H9 (cell line): ENCODE measurements around the gene GPR107. TPM values are rescaled to one million over a fixed set of nuclear protein-coding genes. Genes with fewer than 3 reads are reported as not detected.

Experiments
- DNase-seq: peaks from one replicate; pipeline ENCODE4 v3.0.0-alpha.2; 2017
- H2AFZ ChIP-seq: one replicate; pipeline ENCODE4 v1.6.1; 2013; ENCODE audit warnings: mild to moderate bottlenecking, low read length, control low read depth, moderate library complexity
- H2AK5ac ChIP-seq: 2 replicates; pipeline ENCODE4 v1.6.1; 2013; ENCODE audit warnings: low read length, control low read depth, mixed read lengths; ENCODE audit not compliant: insufficient read length
- H2BK120ac ChIP-seq: one replicate; pipeline ENCODE4 v1.6.1; 2013; ENCODE audit warnings: low read depth, mild to moderate bottlenecking, low read length, control low read depth, inconsistent platforms; ENCODE audit not compliant: poor library complexity, severe bottlenecking
- H2BK12ac ChIP-seq: 2 replicates; pipeline ENCODE4 v1.6.1; 2013; ENCODE audit warnings: low read length, control low read depth, mixed read lengths, low read depth; ENCODE audit not compliant: insufficient read length
- H2BK15ac ChIP-seq: 2 replicates; pipeline ENCODE4 v1.6.1; 2013; ENCODE audit warnings: low read depth, low read length, control low read depth
- H2BK20ac ChIP-seq: one replicate; pipeline ENCODE4 v1.6.1; 2013; ENCODE audit warnings: low read depth, mild to moderate bottlenecking, low read length, control low read depth, inconsistent platforms; ENCODE audit not compliant: poor library complexity, severe bottlenecking
- H2BK5ac ChIP-seq: 2 replicates; pipeline ENCODE4 v1.6.1; 2013; ENCODE audit warnings: low read length, control low read depth, mixed read lengths; ENCODE audit not compliant: insufficient read length
- H3K14ac ChIP-seq: 2 replicates; pipeline ENCODE4 v1.6.1; 2013; ENCODE audit warnings: low read length, control low read depth; ENCODE audit not compliant: insufficient read depth
- H3K18ac ChIP-seq: 2 replicates; pipeline ENCODE4 v1.6.1; 2013; ENCODE audit warnings: low read depth, mild to moderate bottlenecking, mixed read lengths, low read length, control low read depth; ENCODE audit not compliant: insufficient read length
- H3K23ac ChIP-seq: 2 replicates; pipeline ENCODE4 v1.6.1; 2013; ENCODE audit warnings: low read length, control low read depth, mixed read lengths, low read depth; ENCODE audit not compliant: insufficient read length
- H3K23me2 ChIP-seq: 2 replicates; pipeline ENCODE4 v1.6.1; 2013; ENCODE audit warnings: low read depth, mild to moderate bottlenecking, mixed read lengths, low read length, control low read depth; ENCODE audit not compliant: insufficient read length, poor library complexity, severe bottlenecking
- H3K27ac ChIP-seq: 2 replicates; pipeline ENCODE4 v1.5.1; 2013; ENCODE audit warnings: low read length, control low read depth, mixed read lengths, low read depth; ENCODE audit not compliant: insufficient read length
- H3K27me3 ChIP-seq: 2 replicates; pipeline ENCODE4 v1.6.1; 2013; ENCODE audit warnings: low read length, control low read depth, inconsistent platforms; ENCODE audit not compliant: insufficient read depth
- H3K4ac ChIP-seq: 2 replicates; pipeline ENCODE4 v1.6.1; 2013; ENCODE audit warnings: low read depth, mild to moderate bottlenecking, control low read depth, inconsistent platforms, low read length, moderate library complexity
- H3K4me1 ChIP-seq: 2 replicates; pipeline ENCODE4 v1.6.1; 2013; ENCODE audit warnings: low read length, control low read depth, inconsistent platforms; ENCODE audit not compliant: insufficient read depth
- H3K4me2 ChIP-seq: 2 replicates; pipeline ENCODE4 v1.6.1; 2013; ENCODE audit warnings: low read length, control low read depth, mixed read lengths; ENCODE audit not compliant: insufficient read length, insufficient read depth
- H3K56ac ChIP-seq: 2 replicates; pipeline ENCODE4 v1.6.1; 2013; ENCODE audit warnings: low read depth, mild to moderate bottlenecking, mixed read lengths, low read length, control low read depth; ENCODE audit not compliant: insufficient read length
- H3K79me1 ChIP-seq: 2 replicates; pipeline ENCODE4 v1.6.1; 2013; ENCODE audit warnings: low read depth, mild to moderate bottlenecking, moderate library complexity, low read length, control low read depth, inconsistent platforms; ENCODE audit not compliant: insufficient read depth, poor library complexity, severe bottlenecking
- H3K79me2 ChIP-seq: 2 replicates; pipeline ENCODE4 v1.6.1; 2013; ENCODE audit warnings: low read length, control low read depth, inconsistent platforms; ENCODE audit not compliant: insufficient read depth
- H3K9ac ChIP-seq: 2 replicates; pipeline ENCODE4 v1.6.1; 2013; ENCODE audit warnings: low read length, control low read depth, mixed read lengths; ENCODE audit not compliant: insufficient read length; ENCODE audit errors: extremely low read depth
- H3K9me3 ChIP-seq: one replicate; pipeline ENCODE4 v1.6.1; 2013; ENCODE audit warnings: low read depth, low read length, inconsistent platforms; ENCODE audit not compliant: control insufficient read depth
- H3T11ph ChIP-seq: one replicate; pipeline ENCODE4 v1.6.1; 2013; ENCODE audit warnings: mild to moderate bottlenecking, low read length, control low read depth, inconsistent platforms
- H4K20me1 ChIP-seq: one replicate; pipeline ENCODE4 v1.6.1; 2013; ENCODE audit not compliant: control insufficient read depth, insufficient read length, insufficient read depth
- H4K5ac ChIP-seq: 2 replicates; pipeline ENCODE4 v1.6.1; 2013; ENCODE audit warnings: low read depth, mild to moderate bottlenecking, mixed read lengths, low read length, control low read depth; ENCODE audit not compliant: insufficient read length
- H4K8ac ChIP-seq: replicated peaks from 2 replicates; pipeline ENCODE4 v1.6.1; 2013; ENCODE audit warnings: low read length, control low read depth, mixed read lengths, low read depth; ENCODE audit not compliant: insufficient read length
- H4K91ac ChIP-seq: 2 replicates; pipeline ENCODE4 v1.6.1; 2013; ENCODE audit warnings: low read depth, mild to moderate bottlenecking, moderate library complexity, mixed read lengths, low read length, control low read depth; ENCODE audit not compliant: insufficient read length
- H3K27ac Mint-ChIP-seq, 3 experiments: 2 replicates in 2 of 3; 3 replicates in 1 of 3; pipeline ENCODE4 v1.8.0; 2020 to 2021; ENCODE audit warnings: mixed read lengths in 3 of 3, mild to moderate bottlenecking in 1 of 3, moderate library complexity in 1 of 3
- H3K27me3 Mint-ChIP-seq: 2 replicates; pipeline ENCODE4 v1.8.0; 2021; ENCODE audit warnings: low read depth, mild to moderate bottlenecking, moderate library complexity, mixed read lengths
- H3K36me3 Mint-ChIP-seq, 3 experiments: 2 replicates in 2 of 3; 3 replicates in 1 of 3; pipeline ENCODE4 v1.8.0; 2020 to 2021; ENCODE audit warnings: low read depth in 3 of 3, mixed read lengths in 3 of 3; ENCODE audit not compliant: insufficient read depth in 1 of 3
- H3K4me1 Mint-ChIP-seq, 2 experiments: 2 replicates each; pipeline ENCODE4 v1.8.0; 2020; ENCODE audit warnings: mixed read lengths in 2 of 2
- H3K4me3 Mint-ChIP-seq, 2 experiments: 2 replicates in 1 of 2; 3 replicates in 1 of 2; pipeline ENCODE4 v1.8.0; 2020 to 2021; ENCODE audit warnings: mild to moderate bottlenecking in 2 of 2, mixed read lengths in 2 of 2, moderate library complexity in 1 of 2
- H3K9me3 Mint-ChIP-seq, 2 experiments: 2 replicates in 1 of 2; 3 replicates in 1 of 2; pipeline ENCODE4 v1.8.0; 2020; ENCODE audit warnings: mild to moderate bottlenecking in 2 of 2, mixed read lengths in 2 of 2, moderate library complexity in 1 of 2
- WGBS: extraction: QIAGEN DNeasy Blood & Tissue Kit; methylation state at CpG from one replicate; pipeline ENCODE4 v1.1.7; 2013; ENCODE audit warnings: missing lambda C conversion rate, low lambda C conversion rate, mixed read lengths; ENCODE audit not compliant: insufficient read length; ENCODE audit errors: extremely low coverage; 5-methylcytosine and 5-hydroxymethylcytosine counted together
- total RNA-seq: library from RNA; stranded (reverse); gene quantifications from 2 replicates; pipeline ENCODE4 v1.2.1, GENCODE V29; 2021
- TF ChIP-seq, protein P1 (sequence below): fragments of 200-600 bp; sonication (generic); conservative IDR thresholded peaks from 3 replicates; pipeline ENCODE4 v1.8.0; 2021; ENCODE audit warnings: antibody characterized with exemption, mild to moderate bottlenecking

The GPR107 gene
- total RNA-seq, 1 experiment from 2014 or later: 38.0 TPM

DNA sequence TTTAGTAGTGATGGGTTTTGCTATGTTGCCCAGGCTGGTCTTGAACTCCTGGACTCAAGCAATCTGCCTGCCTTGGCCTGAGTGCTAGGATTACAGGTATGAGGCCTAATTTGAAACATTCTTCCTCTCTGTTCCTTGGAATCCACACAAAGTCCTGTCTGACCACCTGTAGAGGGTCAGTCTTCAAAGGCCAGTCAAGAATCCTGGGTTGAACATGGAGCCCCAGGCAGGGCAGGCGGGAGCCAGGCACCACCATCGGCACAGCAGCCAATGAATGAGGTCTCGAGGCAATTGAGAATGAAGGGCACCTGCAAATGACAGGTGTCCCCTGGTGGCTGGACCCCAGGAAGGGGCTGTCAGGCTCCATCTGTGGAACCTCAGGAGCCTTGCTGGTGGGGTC, 101.1 kb downstream of the GPR107 start:
- TF ChIP-seq, protein P1, sequence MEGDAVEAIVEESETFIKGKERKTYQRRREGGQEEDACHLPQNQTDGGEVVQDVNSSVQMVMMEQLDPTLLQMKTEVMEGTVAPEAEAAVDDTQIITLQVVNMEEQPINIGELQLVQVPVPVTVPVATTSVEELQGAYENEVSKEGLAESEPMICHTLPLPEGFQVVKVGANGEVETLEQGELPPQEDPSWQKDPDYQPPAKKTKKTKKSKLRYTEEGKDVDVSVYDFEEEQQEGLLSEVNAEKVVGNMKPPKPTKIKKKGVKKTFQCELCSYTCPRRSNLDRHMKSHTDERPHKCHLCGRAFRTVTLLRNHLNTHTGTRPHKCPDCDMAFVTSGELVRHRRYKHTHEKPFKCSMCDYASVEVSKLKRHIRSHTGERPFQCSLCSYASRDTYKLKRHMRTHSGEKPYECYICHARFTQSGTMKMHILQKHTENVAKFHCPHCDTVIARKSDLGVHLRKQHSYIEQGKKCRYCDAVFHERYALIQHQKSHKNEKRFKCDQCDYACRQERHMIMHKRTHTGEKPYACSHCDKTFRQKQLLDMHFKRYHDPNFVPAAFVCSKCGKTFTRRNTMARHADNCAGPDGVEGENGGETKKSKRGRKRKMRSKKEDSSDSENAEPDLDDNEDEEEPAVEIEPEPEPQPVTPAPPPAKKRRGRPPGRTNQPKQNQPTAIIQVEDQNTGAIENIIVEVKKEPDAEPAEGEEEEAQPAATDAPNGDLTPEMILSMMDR: no peak
- no CpG with 5 or more reads among the region's 3 CpGs for WGBS
- H3K4me3 Mint-ChIP-seq: no peak overlapping the region
- Histone ChIP-seq H4K91ac (no peak overlapping the region), H3K14ac (no peak overlapping the region), H3K9ac (no peak overlapping the region), H3K56ac (no peak overlapping the region), H3K27ac (no peak overlapping the region), H2BK20ac (no peak overlapping the region), H2BK5ac (no peak overlapping the region), H3K79me2 (no peaks in the 10 kb centered on the region), H4K8ac (no peak overlapping the region), H4K20me1 (no peaks in the 10 kb centered on the region), H2BK120ac (no peak overlapping the region), H3K23ac (no peak overlapping the region), H2BK12ac (no peak overlapping the region), H2AFZ (no peak overlapping the region), H2AK5ac (no peak overlapping the region), H3K4ac (no peak overlapping the region), H3T11ph (no peak overlapping the region), H3K18ac (no peak overlapping the region), H3K79me1 (no peaks in the 10 kb centered on the region), H3K9me3 (no peaks in the 10 kb centered on the region), H3K27me3 (no peaks in the 10 kb centered on the region), H2BK15ac (no peak overlapping the region), H3K23me2 (no peaks in the 10 kb centered on the region), H4K5ac (no peak overlapping the region), H3K4me1 (peaks cover 2% of the 10 kb centered on the region; the same call in 1 of the 2 replicates), H3K4me2 (no peak overlapping the region)
- no peaks in the 10 kb centered on the region for H3K9me3 Mint-ChIP-seq
- H3K27ac Mint-ChIP-seq: no peak overlapping the region; a peak in 1 of 7 replicates
- no peaks in the 10 kb centered on the region; a peak in 1 of 7 replicates for H3K36me3 Mint-ChIP-seq
- DNase-seq: no peak
- H3K4me1 Mint-ChIP-seq: peaks cover 14 to 19% of the 10 kb centered on the region in 2 experiments
- no peaks in the 10 kb centered on the region; the same call in 1 of the 2 replicates for H3K27me3 Mint-ChIP-seq
